Mesenchymal stem cell (in vitro differentiated cells and primary cell): ENCODE data around the gene PTPN2.
"Not testable (repeated sequence)": the region's sequence is repeated elsewhere in the genome, so short reads cannot be mapped to it uniquely, and the experiment has no call there.

ENCODE experiments used
- DNase-seq: peaks from one replicate; pipeline ENCODE4 v3.0.0-alpha.2; 2013
- H2AFZ ChIP-seq: one replicate; pipeline ENCODE4 v1.6.1; 2013; ENCODE audit warnings: low read depth, mild to moderate bottlenecking, control low read depth, inconsistent platforms, low read length, moderate library complexity
- H2AK5ac ChIP-seq: 2 replicates; pipeline ENCODE4 v1.6.1; 2013; ENCODE audit warnings: low read length, moderate library complexity, mild to moderate bottlenecking, inconsistent platforms; ENCODE audit not compliant: severe bottlenecking
- H2BK120ac ChIP-seq: one replicate; pipeline ENCODE4 v1.6.1; 2013; ENCODE audit warnings: low read depth, mild to moderate bottlenecking, inconsistent platforms, low read length, moderate library complexity
- H2BK12ac ChIP-seq, 2 experiments: one replicate each; pipeline ENCODE4 v1.6.1; 2013; ENCODE audit warnings: inconsistent platforms in 2 of 2, low read length in 2 of 2, mild to moderate bottlenecking in 2 of 2, moderate library complexity in 2 of 2, control low read depth in 1 of 2
- H2BK15ac ChIP-seq: one replicate; pipeline ENCODE4 v1.6.1; 2013; ENCODE audit warnings: mild to moderate bottlenecking, low read depth, inconsistent platforms; ENCODE audit not compliant: poor library complexity, severe bottlenecking
- H2BK5ac ChIP-seq: 2 replicates; pipeline ENCODE4 v1.6.1; 2013; ENCODE audit warnings: low read depth, mild to moderate bottlenecking, low read length, control low read depth, inconsistent platforms; ENCODE audit not compliant: poor library complexity, severe bottlenecking
- H3K14ac ChIP-seq, 2 experiments: one replicate each; pipeline ENCODE4 v1.6.1; 2013; ENCODE audit warnings: inconsistent platforms in 2 of 2, low read length in 2 of 2, control low read depth in 1 of 2, mild to moderate bottlenecking in 1 of 2, moderate library complexity in 1 of 2
- H3K18ac ChIP-seq, 2 experiments: one replicate each; pipeline ENCODE4 v1.6.1; 2013; ENCODE audit warnings: inconsistent platforms in 2 of 2, low read length in 2 of 2, control low read depth in 1 of 2, low read depth in 1 of 2, mild to moderate bottlenecking in 1 of 2
- H3K23ac ChIP-seq, 2 experiments: one replicate each; pipeline ENCODE4 v1.6.1; 2013; ENCODE audit warnings: inconsistent platforms in 2 of 2, low read length in 2 of 2, mild to moderate bottlenecking in 2 of 2, moderate library complexity in 2 of 2, control low read depth in 1 of 2
- H3K27ac ChIP-seq: 2 replicates; pipeline ENCODE4 v1.5.1; 2013; ENCODE audit warnings: mild to moderate bottlenecking, moderate library complexity, low read length, control low read depth, inconsistent platforms; ENCODE audit not compliant: poor library complexity, severe bottlenecking
- H3K27me3 ChIP-seq, 2 experiments: 2 replicates each; pipeline versions ENCODE4 v1.6.1 to v1.7.0; 2013; ENCODE audit warnings: low read length in 2 of 2, mild to moderate bottlenecking in 2 of 2, moderate library complexity in 2 of 2, control low read depth in 1 of 2, inconsistent platforms in 1 of 2; ENCODE audit not compliant: control insufficient read depth in 1 of 2, insufficient read depth in 1 of 2
- H3K36me3 ChIP-seq, 2 experiments: 2 replicates each; pipeline versions ENCODE4 v1.6.1 to v1.7.0; 2013; ENCODE audit warnings: low read length in 2 of 2, control low read depth in 1 of 2, inconsistent platforms in 1 of 2, low read depth in 1 of 2, mild to moderate bottlenecking in 1 of 2; ENCODE audit not compliant: insufficient read depth in 2 of 2, control insufficient read depth in 1 of 2
- H3K4ac ChIP-seq, 2 experiments: one replicate each; pipeline ENCODE4 v1.6.1; 2013; ENCODE audit warnings: inconsistent platforms in 2 of 2, low read length in 2 of 2, mild to moderate bottlenecking in 2 of 2, moderate library complexity in 2 of 2, control low read depth in 1 of 2, low read depth in 1 of 2
- H3K4me1 ChIP-seq: 2 replicates; pipeline ENCODE4 v1.6.1; 2013; ENCODE audit warnings: low read depth, low read length, control low read depth; ENCODE audit not compliant: control insufficient read depth, insufficient read depth
- H3K4me2 ChIP-seq: 2 replicates; pipeline ENCODE4 v1.6.1; 2013; ENCODE audit warnings: low read length, mild to moderate bottlenecking, inconsistent platforms; ENCODE audit not compliant: poor library complexity, severe bottlenecking
- H3K4me3 ChIP-seq, 2 experiments: 2 replicates each; pipeline versions ENCODE4 v1.5.1 to v1.7.0; 2013; ENCODE audit warnings: low read length in 2 of 2, mild to moderate bottlenecking in 2 of 2, control low read depth in 1 of 2, low read depth in 1 of 2; ENCODE audit not compliant: insufficient read depth in 1 of 2
- H3K79me1 ChIP-seq: replicated peaks from 2 replicates; pipeline ENCODE4 v1.6.1; 2013; ENCODE audit warnings: mild to moderate bottlenecking, control low read depth, low read length, inconsistent platforms; ENCODE audit not compliant: poor library complexity, severe bottlenecking
- H3K9ac ChIP-seq: 2 replicates; pipeline ENCODE4 v1.7.0; 2013; ENCODE audit warnings: mild to moderate bottlenecking, low read length, moderate library complexity
- H3K9me3 ChIP-seq: 2 replicates; pipeline ENCODE4 v1.7.0; 2013; ENCODE audit warnings: mild to moderate bottlenecking, low read length; ENCODE audit not compliant: control insufficient read depth
- H4K8ac ChIP-seq: one replicate; pipeline ENCODE4 v1.6.1; 2013; ENCODE audit warnings: inconsistent platforms, mild to moderate bottlenecking, low read length, moderate library complexity
- H4K91ac ChIP-seq: one replicate; pipeline ENCODE4 v1.6.1; 2013; ENCODE audit warnings: mild to moderate bottlenecking, low read length, inconsistent platforms
- WGBS: methylation state at CpG from one replicate; pipeline ENCODE4 v1.1.7; 2013; ENCODE audit warnings: mixed read lengths; 5-methylcytosine and 5-hydroxymethylcytosine counted together

PTPN2 gene

GRCh38 chr18:12873961-12874567, 10.0 kb downstream of the PTPN2 start:
- H3K4me1 ChIP-seq, result not testable (repeated sequence)

DNA sequence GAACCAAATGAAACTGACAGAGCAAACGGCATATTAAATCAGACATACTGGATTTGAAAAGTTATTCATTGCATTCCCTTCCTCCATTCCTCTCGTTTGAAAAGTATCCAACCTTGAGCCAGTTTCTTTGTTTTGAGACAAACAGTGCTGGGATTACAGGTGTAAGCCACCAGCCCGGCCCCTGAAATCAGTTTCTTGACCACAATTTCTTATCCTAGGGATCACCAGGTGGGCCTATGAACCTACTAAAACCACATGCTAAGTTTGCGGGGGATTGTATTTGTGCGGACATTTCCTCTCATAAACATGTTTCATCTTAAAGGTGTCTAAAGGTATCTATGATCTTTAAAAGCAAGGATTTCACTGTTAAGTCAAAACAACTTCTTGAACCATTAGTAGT, 11.6 kb downstream of the PTPN2 start:
- no peak overlapping the region for H3K4ac ChIP-seq
- no peak overlapping the region for H2BK120ac ChIP-seq
- H3K36me3 ChIP-seq, result peaks cover 0 to 3% of the 10 kb centered on the region in 2 experiments
- H3K4me1 ChIP-seq, result peaks cover 2% of the 10 kb centered on the region
- WGBS, result 99% methylated on average over 3 of the region's 5 CpGs
- H3K79me1 ChIP-seq, result peaks cover 19% of the 10 kb centered on the region
- H2BK12ac ChIP-seq, result no peak overlapping the region
- H3K9me3 ChIP-seq, result no peaks in the 10 kb centered on the region
- no peak overlapping the region for H2BK5ac ChIP-seq
- no peak overlapping the region for H4K91ac ChIP-seq
- H3K23ac ChIP-seq, result no peak overlapping the region
- H2AFZ ChIP-seq, result no peak overlapping the region
- H3K27me3 ChIP-seq, result no peaks in the 10 kb centered on the region
- H3K4me3 ChIP-seq, result no peak overlapping the region
- no peak overlapping the region for H4K8ac ChIP-seq
- no peak overlapping the region for H2BK15ac ChIP-seq
- no peak overlapping the region for H3K9ac ChIP-seq
- DNase-seq, result no peak
- no peak overlapping the region for H3K18ac ChIP-seq
- H3K4me2 ChIP-seq, result no peak overlapping the region
- no peak overlapping the region for H3K14ac ChIP-seq
- H2AK5ac ChIP-seq, result no peak overlapping the region
- H3K27ac ChIP-seq, result no peak overlapping the region

More at GRCh38 chr18:12873961-12874567, 10.0 kb downstream of the PTPN2 start:
- H3K23ac ChIP-seq, H3K4me3 ChIP-seq, H3K14ac ChIP-seq, H3K4ac ChIP-seq, H2BK15ac ChIP-seq, H2AK5ac ChIP-seq, H2AFZ ChIP-seq, H2BK12ac ChIP-seq, H4K8ac ChIP-seq, DNase-seq, H3K27me3 ChIP-seq, H3K9me3 ChIP-seq, H2BK120ac ChIP-seq, H3K18ac ChIP-seq, H3K9ac ChIP-seq, H3K27ac ChIP-seq, H3K4me2 ChIP-seq, H4K91ac ChIP-seq, H2BK5ac ChIP-seq, H3K36me3 ChIP-seq: not testable (repeated sequence)
- H3K79me1 ChIP-seq, result peaks cover 16% of the 10 kb centered on the region
- 98% methylated on average over 11 of the region's 48 CpGs for WGBS

GRCh38 chr18:12868576-12868975, 15.5 kb downstream of the PTPN2 start:
- H4K8ac ChIP-seq, result no peak overlapping the region

GRCh38 chr18:12867441-12868123, 16.5 kb downstream of the PTPN2 start:
- Histone ChIP-seq H3K14ac (no peak overlapping the region), H2BK12ac (no peak overlapping the region), H2BK120ac (no peak overlapping the region), H2AK5ac (no peak overlapping the region), H2BK15ac (no peak overlapping the region), H4K8ac (no peak overlapping the region), H3K4me1 (peaks cover under 1% of the 10 kb centered on the region), H3K9ac (no peak overlapping the region), H3K4me3 (no peak overlapping the region), H3K4me2 (no peak overlapping the region), H4K91ac (no peak overlapping the region), H3K18ac (no peak overlapping the region), H3K27me3 (no peaks in the 10 kb centered on the region), H3K27ac (no peak overlapping the region), H2BK5ac (no peak overlapping the region), H3K23ac (no peak overlapping the region), H3K79me1 (peaks cover 19% of the 10 kb centered on the region), H3K9me3 (no peaks in the 10 kb centered on the region), H3K36me3 (peaks cover 0 to 3% of the 10 kb centered on the region in 2 experiments), H2AFZ (no peak overlapping the region), H3K4ac (no peak overlapping the region)
- WGBS, result 97% methylated on average over 7 of the region's 7 CpGs
- no peak for DNase-seq

More at GRCh38 chr18:12868576-12868975, 15.5 kb downstream of the PTPN2 start:
- Histone ChIP-seq H2BK15ac (no peak overlapping the region), H3K36me3 (peaks cover 0 to 3% of the 10 kb centered on the region in 2 experiments), H3K27ac (no peak overlapping the region), H3K9me3 (no peaks in the 10 kb centered on the region), H3K23ac (no peak overlapping the region), H2AFZ (no peak overlapping the region), H3K4ac (no peak overlapping the region), H3K14ac (no peak overlapping the region), H3K18ac (no peak overlapping the region), H3K4me3 (no peak overlapping the region), H2BK12ac (no peak overlapping the region), H3K4me2 (no peak overlapping the region), H3K9ac (no peak overlapping the region), H4K91ac (no peak overlapping the region), H3K27me3 (no peaks in the 10 kb centered on the region), H3K79me1 (peaks cover 18% of the 10 kb centered on the region), H3K4me1 (no peaks in the 10 kb centered on the region), H2AK5ac (no peak overlapping the region), H2BK120ac (no peak overlapping the region), H2BK5ac (no peak overlapping the region)
- no peak for DNase-seq
- 97% methylated on average over 10 of the region's 12 CpGs for WGBS
